ENCODE results near the gene MTMR11.
A peak's percentile ranks its signal among the peaks of the same experiment; 100 is the strongest.

The MTMR11 gene, protein sequence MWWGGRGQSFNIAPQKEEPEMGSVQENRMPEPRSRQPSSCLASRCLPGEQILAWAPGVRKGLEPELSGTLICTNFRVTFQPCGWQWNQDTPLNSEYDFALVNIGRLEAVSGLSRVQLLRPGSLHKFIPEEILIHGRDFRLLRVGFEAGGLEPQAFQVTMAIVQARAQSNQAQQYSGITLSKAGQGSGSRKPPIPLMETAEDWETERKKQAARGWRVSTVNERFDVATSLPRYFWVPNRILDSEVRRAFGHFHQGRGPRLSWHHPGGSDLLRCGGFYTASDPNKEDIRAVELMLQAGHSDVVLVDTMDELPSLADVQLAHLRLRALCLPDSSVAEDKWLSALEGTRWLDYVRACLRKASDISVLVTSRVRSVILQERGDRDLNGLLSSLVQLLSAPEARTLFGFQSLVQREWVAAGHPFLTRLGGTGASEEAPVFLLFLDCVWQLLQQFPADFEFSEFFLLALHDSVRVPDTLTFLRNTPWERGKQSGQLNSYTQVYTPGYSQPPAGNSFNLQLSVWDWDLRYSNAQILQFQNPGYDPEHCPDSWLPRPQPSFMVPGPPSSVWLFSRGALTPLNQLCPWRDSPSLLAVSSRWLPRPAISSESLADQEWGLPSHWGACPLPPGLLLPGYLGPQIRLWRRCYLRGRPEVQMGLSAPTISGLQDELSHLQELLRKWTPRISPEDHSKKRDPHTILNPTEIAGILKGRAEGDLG

DNA sequence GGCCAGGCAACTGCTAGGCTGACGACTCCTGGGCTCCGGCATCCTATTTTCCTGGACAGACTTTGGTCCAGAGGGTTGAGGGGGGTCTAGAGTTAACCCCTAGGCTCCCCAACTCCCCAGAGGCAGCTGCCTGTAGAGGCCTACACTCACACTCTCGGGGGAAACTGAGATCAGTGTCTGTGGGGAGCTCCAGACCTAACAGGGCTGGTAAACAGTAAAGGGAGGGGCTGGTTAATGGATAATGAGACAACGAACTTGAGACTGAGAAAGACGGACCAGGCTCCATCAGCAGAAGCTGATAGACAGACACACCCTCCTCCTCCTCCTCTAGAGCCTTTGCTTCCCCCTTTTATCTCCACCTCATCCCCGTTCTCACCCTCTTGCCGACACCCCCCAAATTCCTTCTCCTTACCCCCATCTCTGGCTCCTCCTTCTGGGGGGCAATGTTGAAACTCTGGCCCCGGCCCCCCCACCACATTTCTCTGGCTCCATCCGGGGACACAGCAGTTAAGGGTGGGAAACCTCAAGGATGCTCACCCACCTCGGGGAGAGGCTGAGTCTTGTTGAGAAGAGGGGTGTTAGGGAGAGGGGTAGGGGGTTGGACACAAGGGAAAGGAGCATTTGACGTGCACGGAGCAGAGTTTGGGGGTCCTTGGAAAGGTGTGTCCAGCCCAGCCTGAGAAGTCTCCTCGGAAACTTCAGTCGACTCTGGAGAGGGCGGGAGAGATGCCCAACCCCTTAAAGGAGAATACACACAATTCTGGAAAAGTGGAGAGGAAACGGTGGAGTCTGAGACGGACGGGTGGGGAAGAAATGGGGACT, at the start of gene MTMR11:
MTMR11 (minus strand) TSS at position 710 of the 822 bp plus-strand sequence; CDS start at position 478, 232 bp downstream.
- TF ChIP-seq ISL1 (CRISPR knock-in tag; IDR thresholded peaks at IDR 0.05) (no peak), TOX (CRISPR knock-in tag; IDR thresholded peaks at IDR 0.05; ENCODE audit: borderline replicate concordance) (peak; percentile 15; the same call in 1 of the 2 replicates)
- ATAC-seq = peak; percentile 68

DNA sequence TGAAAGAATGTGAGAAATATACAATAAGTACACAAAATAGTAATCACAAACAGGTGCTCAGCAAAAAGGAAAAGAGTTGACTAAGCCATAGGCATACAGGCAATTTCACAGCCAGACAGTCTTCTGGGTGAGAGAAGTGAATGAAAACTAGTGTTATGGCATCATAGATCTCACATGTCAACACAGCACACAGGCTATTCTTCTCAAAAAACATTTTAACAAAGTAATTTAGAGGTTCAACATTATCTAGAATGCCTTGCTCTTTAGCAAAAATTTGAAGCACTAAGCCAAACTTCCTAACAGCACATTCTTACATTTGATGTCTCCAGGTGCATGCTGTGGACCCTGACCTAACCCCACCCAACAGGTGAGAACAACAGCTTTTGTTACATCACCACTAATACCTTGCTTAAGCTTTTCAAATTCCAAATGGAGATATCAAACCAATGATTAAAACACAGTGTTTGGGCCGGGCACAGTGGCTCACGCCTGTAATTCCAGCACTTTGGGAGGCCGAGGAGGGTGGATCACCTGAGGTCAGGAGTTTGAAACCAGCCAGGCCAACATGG, 43.4 kb upstream of the MTMR11 start:
- peak; percentile 54 for ATAC-seq
- TF ChIP-seq OSR1 (CRISPR knock-in tag; IDR thresholded peaks at IDR 0.05) (no peak), ZNF8 (CRISPR knock-in tag; IDR thresholded peaks at IDR 0.05) (no peak), ESRRG (CRISPR knock-in tag; IDR thresholded peaks at IDR 0.05) (no peak), ZNF70 (CRISPR knock-in tag; IDR thresholded peaks at IDR 0.05) (no peak), ARNTL (CRISPR knock-in tag; IDR thresholded peaks at IDR 0.05; ENCODE audit: borderline replicate concordance, low read depth) (no peak), ZFP3 (CRISPR knock-in tag; IDR thresholded peaks at IDR 0.05) (no peak), SNAI2 (CRISPR knock-in tag; IDR thresholded peaks at IDR 0.05) (no peak), ISL1 (CRISPR knock-in tag; IDR thresholded peaks at IDR 0.05) (no peak), PPARA (CRISPR knock-in tag; IDR thresholded peaks at IDR 0.05; ENCODE audit: borderline replicate concordance) (no peak), BACH2 (CRISPR knock-in tag; IDR thresholded peaks at IDR 0.05; ENCODE audit: borderline replicate concordance) (no peak), TOX (CRISPR knock-in tag; IDR thresholded peaks at IDR 0.05; ENCODE audit: borderline replicate concordance) (no peak)
- TF ChIP-seq, protein P1, sequence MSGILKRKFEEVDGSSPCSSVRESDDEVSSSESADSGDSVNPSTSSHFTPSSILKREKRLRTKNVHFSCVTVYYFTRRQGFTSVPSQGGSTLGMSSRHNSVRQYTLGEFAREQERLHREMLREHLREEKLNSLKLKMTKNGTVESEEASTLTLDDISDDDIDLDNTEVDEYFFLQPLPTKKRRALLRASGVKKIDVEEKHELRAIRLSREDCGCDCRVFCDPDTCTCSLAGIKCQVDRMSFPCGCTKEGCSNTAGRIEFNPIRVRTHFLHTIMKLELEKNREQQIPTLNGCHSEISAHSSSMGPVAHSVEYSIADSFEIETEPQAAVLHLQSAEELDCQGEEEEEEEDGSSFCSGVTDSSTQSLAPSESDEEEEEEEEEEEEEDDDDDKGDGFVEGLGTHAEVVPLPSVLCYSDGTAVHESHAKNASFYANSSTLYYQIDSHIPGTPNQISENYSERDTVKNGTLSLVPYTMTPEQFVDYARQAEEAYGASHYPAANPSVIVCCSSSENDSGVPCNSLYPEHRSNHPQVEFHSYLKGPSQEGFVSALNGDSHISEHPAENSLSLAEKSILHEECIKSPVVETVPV (CRISPR knock-in tag; IDR thresholded peaks at IDR 0.05) = no peak
- TF ChIP-seq, protein P2, sequence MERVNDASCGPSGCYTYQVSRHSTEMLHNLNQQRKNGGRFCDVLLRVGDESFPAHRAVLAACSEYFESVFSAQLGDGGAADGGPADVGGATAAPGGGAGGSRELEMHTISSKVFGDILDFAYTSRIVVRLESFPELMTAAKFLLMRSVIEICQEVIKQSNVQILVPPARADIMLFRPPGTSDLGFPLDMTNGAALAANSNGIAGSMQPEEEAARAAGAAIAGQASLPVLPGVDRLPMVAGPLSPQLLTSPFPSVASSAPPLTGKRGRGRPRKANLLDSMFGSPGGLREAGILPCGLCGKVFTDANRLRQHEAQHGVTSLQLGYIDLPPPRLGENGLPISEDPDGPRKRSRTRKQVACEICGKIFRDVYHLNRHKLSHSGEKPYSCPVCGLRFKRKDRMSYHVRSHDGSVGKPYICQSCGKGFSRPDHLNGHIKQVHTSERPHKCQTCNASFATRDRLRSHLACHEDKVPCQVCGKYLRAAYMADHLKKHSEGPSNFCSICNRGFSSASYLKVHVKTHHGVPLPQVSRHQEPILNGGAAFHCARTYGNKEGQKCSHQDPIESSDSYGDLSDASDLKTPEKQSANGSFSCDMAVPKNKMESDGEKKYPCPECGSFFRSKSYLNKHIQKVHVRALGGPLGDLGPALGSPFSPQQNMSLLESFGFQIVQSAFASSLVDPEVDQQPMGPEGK (CRISPR knock-in tag; IDR thresholded peaks at IDR 0.05; ENCODE audit: borderline replicate concordance) = no peak

DNA sequence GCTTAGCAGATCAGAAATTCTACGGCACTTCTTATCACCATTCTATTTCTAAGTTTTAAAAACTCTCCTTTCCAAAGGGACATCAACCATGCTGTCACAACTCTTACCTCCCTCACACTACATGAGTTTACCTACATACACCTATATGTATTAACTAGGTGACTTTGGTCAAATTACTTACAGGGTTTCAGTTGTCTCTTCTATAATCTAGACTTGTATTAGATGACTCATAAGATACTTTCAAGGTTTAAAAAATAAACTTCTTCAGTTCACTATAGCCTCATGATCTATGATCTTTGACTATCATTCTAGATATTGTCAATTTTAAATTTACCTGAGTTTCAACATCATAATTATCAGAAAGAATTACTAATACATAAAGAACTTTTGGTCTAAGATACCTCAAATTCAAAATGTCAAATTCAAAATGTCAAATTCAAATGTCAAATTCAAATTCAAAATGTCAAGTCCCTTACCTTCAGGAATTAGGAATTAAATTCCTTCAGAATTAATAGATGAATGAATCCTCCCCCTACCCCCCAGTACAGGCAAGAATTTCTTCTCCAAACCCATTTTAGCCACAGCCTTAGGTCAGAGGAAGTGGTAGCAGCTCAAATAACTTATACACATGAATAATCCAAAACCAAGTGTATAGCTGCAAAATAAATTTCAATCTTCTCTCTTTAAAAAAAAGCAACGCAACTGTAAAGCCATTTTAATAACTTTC, 42.7 kb upstream of the MTMR11 start:
- ATAC-seq = peak; percentile 34; the same call in 2 of the 3 replicates
- TF ChIP-seq ESRRG (CRISPR knock-in tag; IDR thresholded peaks at IDR 0.05) = no peak
- TF ChIP-seq ZNF70 (CRISPR knock-in tag; IDR thresholded peaks at IDR 0.05) = no peak
- no peak for TF ChIP-seq ZFP3 (CRISPR knock-in tag; IDR thresholded peaks at IDR 0.05)
- no peak for TF ChIP-seq ARNTL (CRISPR knock-in tag; IDR thresholded peaks at IDR 0.05; ENCODE audit: borderline replicate concordance, low read depth)

DNA sequence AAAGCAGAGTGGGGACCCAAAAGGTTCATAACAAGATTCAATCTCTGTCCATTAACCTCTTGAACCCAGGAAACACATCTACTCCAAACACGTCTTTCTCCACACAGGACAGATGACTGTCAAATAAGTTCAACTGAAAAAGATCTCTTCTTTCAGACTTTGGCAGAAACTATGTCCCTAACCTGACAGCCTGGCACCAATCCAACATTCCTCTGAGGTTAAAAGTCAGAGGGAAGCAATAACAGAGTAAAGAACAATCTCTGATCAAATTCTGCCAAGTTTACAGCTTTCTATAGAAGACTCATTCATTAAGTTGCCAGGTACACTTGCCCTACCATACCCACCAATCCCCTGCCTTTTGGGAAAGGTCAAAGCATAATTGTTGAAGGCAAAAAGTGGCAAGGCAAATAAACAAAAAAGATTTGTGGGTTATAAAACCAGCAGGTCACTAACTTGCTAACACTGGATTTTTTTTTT, 41.9 kb upstream of the MTMR11 start:
- ATAC-seq = peak; percentile 40
- TF ChIP-seq, protein P3, sequence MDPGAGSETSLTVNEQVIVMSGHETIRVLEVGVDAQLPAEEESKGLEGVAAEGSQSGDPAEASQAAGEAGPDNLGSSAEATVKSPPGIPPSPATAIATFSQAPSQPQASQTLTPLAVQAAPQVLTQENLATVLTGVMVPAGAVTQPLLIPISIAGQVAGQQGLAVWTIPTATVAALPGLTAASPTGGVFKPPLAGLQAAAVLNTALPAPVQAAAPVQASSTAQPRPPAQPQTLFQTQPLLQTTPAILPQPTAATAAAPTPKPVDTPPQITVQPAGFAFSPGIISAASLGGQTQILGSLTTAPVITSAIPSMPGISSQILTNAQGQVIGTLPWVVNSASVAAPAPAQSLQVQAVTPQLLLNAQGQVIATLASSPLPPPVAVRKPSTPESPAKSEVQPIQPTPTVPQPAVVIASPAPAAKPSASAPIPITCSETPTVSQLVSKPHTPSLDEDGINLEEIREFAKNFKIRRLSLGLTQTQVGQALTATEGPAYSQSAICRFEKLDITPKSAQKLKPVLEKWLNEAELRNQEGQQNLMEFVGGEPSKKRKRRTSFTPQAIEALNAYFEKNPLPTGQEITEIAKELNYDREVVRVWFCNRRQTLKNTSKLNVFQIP (CRISPR knock-in tag; IDR thresholded peaks at IDR 0.05; ENCODE audit: borderline replicate concordance, low read depth) = no peak
- no peak for TF ChIP-seq ZNF70 (CRISPR knock-in tag; IDR thresholded peaks at IDR 0.05)
- TF ChIP-seq ISL1 (CRISPR knock-in tag; IDR thresholded peaks at IDR 0.05) = no peak
- TF ChIP-seq, protein P4, sequence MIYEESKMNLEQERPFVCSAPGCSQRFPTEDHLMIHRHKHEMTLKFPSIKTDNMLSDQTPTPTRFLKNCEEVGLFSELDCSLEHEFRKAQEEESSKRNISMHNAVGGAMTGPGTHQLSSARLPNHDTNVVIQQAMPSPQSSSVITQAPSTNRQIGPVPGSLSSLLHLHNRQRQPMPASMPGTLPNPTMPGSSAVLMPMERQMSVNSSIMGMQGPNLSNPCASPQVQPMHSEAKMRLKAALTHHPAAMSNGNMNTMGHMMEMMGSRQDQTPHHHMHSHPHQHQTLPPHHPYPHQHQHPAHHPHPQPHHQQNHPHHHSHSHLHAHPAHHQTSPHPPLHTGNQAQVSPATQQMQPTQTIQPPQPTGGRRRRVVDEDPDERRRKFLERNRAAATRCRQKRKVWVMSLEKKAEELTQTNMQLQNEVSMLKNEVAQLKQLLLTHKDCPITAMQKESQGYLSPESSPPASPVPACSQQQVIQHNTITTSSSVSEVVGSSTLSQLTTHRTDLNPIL (CRISPR knock-in tag; IDR thresholded peaks at IDR 0.05; ENCODE audit: low read depth) = no peak
- TF ChIP-seq, protein P2 (CRISPR knock-in tag; IDR thresholded peaks at IDR 0.05; ENCODE audit: borderline replicate concordance) = no peak
- TF ChIP-seq ZNF8 (CRISPR knock-in tag; IDR thresholded peaks at IDR 0.05) = no peak
- TF ChIP-seq RARB (CRISPR knock-in tag; IDR thresholded peaks at IDR 0.05) = no peak
- no peak for TF ChIP-seq ZC3H10 (CRISPR knock-in tag; IDR thresholded peaks at IDR 0.05)
- no peak for TF ChIP-seq ZFP30 (CRISPR knock-in tag; IDR thresholded peaks at IDR 0.05)
- no peak for TF ChIP-seq TCF4 (CRISPR knock-in tag; IDR thresholded peaks at IDR 0.05; ENCODE audit: borderline replicate concordance)
- no peak for TF ChIP-seq OSR1 (CRISPR knock-in tag; IDR thresholded peaks at IDR 0.05)
- no peak for TF ChIP-seq TOX (CRISPR knock-in tag; IDR thresholded peaks at IDR 0.05; ENCODE audit: borderline replicate concordance)
- TF ChIP-seq ESRRG (CRISPR knock-in tag; IDR thresholded peaks at IDR 0.05) = no peak
- TF ChIP-seq ARNTL (CRISPR knock-in tag; IDR thresholded peaks at IDR 0.05; ENCODE audit: borderline replicate concordance, low read depth) = no peak
- no peak for TF ChIP-seq SNAI2 (CRISPR knock-in tag; IDR thresholded peaks at IDR 0.05)
